OCI-LY1 (cell line): Measurements from ENCODE around the gene FHIT.

ENCODE experiments used
- H2AFZ ChIP-seq: fragments of 200-600 bp; sonication (generic), shearing (Covaris generic); 2 replicates; pipeline ENCODE4 v1.6.0; 2014; ENCODE audit warnings: antibody characterized with exemption, mild to moderate bottlenecking, low read length
- H3F3A ChIP-seq: fragments of 200-600 bp; sonication (generic), shearing (Covaris generic); 2 replicates; pipeline ENCODE4 v1.6.0; 2014; ENCODE audit warnings: mild to moderate bottlenecking, antibody characterized with exemption, low read length, moderate library complexity; ENCODE audit not compliant: insufficient read depth
- H3K27ac ChIP-seq: fragments of 200-600 bp; sonication (generic); 2 replicates; pipeline ENCODE4 v1.5.1; 2014; ENCODE audit warnings: low read length, mixed run types, mild to moderate bottlenecking, low read depth; ENCODE audit not compliant: poor library complexity, severe bottlenecking
- H3K27me3 ChIP-seq: fragments of 200-600 bp; sonication (generic); 2 replicates; pipeline ENCODE4 v1.6.0; 2014; ENCODE audit warnings: antibody characterized with exemption, mild to moderate bottlenecking, low read length, moderate library complexity; ENCODE audit not compliant: insufficient read depth
- H3K36me3 ChIP-seq: fragments of 200-600 bp; sonication (generic); 2 replicates; pipeline ENCODE4 v1.6.1; 2014; ENCODE audit warnings: mild to moderate bottlenecking, antibody characterized with exemption, low read length, moderate library complexity, mixed read lengths; ENCODE audit not compliant: insufficient read depth
- H3K4me1 ChIP-seq: fragments of 200-600 bp; sonication (generic); 2 replicates; pipeline ENCODE4 v1.5.1; 2014; ENCODE audit warnings: mild to moderate bottlenecking, low read length, moderate library complexity; ENCODE audit not compliant: insufficient read depth, severe bottlenecking
- H3K4me2 ChIP-seq: fragments of 200-600 bp; sonication (generic), shearing (Covaris generic); 2 replicates; pipeline ENCODE4 v1.6.1; 2014; ENCODE audit warnings: low read length
- H3K4me3 ChIP-seq: fragments of 200-600 bp; sonication (generic); 2 replicates; pipeline ENCODE4 v1.5.1; 2014; ENCODE audit warnings: low read length, low read depth, mild to moderate bottlenecking, mixed read lengths; ENCODE audit not compliant: poor library complexity, severe bottlenecking
- H3K79me2 ChIP-seq: fragments of 200-600 bp; shearing (Covaris generic); 2 replicates; pipeline ENCODE4 v1.6.1; 2016; ENCODE audit warnings: mixed run types, low read length, mixed read lengths; ENCODE audit not compliant: insufficient read depth
- H3K9ac ChIP-seq: fragments of 200-600 bp; sonication (generic), shearing (Covaris generic); 2 replicates; pipeline ENCODE4 v1.6.1; 2014; ENCODE audit warnings: mild to moderate bottlenecking, low read length, mixed read lengths
- H3K9me2 ChIP-seq: fragments of 200-600 bp; sonication (generic), shearing (Covaris generic); 2 replicates; pipeline ENCODE4 v1.6.1; 2014; ENCODE audit warnings: low read depth, mild to moderate bottlenecking, low read length, mixed read lengths
- H3K9me3 ChIP-seq: fragments of 200-600 bp; shearing (Covaris generic); 2 replicates; pipeline ENCODE4 v1.6.1; 2014; ENCODE audit warnings: low read length, mixed read lengths
- H4K20me1 ChIP-seq: fragments of 200-600 bp; sonication (generic), shearing (Covaris generic); 2 replicates; pipeline ENCODE4 v1.6.0; 2016; ENCODE audit warnings: mild to moderate bottlenecking, low read length; ENCODE audit not compliant: insufficient read depth
- EZH2 ChIP-seq: fragments of 200-600 bp; sonication (generic), shearing (Covaris generic); IDR thresholded peaks from 2 replicates; pipeline ENCODE4 v1.8.0; 2017; ENCODE audit warnings: borderline replicate concordance, mixed run types, mild to moderate bottlenecking, antibody characterized with exemption, low read length, moderate library complexity, mixed read lengths
- TF ChIP-seq, protein P1 (sequence below): fragments of 200-600 bp; sonication (generic), shearing (Covaris generic); IDR thresholded peaks from 2 replicates; pipeline ENCODE4 v1.5.1; 2017; ENCODE audit warnings: mild to moderate bottlenecking, antibody characterized with exemption, low read length, moderate library complexity, mixed read lengths

Gene FHIT

DNA sequence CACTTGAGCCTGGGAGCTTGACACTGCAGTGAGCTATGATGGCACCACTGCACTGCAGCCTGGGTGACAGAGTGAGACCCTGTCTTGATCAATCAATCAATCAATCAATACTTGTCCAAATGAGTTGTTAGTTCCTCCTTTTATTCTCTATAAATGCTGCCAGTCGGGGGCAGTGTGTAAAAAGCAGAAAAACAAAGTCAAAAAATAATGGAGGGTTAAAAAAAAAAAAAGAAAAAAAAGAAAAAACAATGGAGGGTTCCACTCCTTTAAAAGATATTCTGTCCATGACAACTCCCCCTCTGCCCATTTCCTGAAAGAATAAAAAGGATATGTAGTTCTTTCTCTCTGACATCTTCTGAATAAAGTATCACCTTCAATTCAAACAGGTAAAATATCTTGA lies 1068.6 kb downstream of the FHIT start:
- no peaks in the 10 kb centered on the region for H3F3A ChIP-seq
- no peaks in the 10 kb centered on the region for H3K9me2 ChIP-seq
- H3K4me2 ChIP-seq: no peak overlapping the region
- no peak overlapping the region for H3K4me3 ChIP-seq
- no peak overlapping the region for H2AFZ ChIP-seq
- H3K4me1 ChIP-seq: no peaks in the 10 kb centered on the region
- no peaks in the 10 kb centered on the region for H3K27me3 ChIP-seq
- TF ChIP-seq, protein P1, sequence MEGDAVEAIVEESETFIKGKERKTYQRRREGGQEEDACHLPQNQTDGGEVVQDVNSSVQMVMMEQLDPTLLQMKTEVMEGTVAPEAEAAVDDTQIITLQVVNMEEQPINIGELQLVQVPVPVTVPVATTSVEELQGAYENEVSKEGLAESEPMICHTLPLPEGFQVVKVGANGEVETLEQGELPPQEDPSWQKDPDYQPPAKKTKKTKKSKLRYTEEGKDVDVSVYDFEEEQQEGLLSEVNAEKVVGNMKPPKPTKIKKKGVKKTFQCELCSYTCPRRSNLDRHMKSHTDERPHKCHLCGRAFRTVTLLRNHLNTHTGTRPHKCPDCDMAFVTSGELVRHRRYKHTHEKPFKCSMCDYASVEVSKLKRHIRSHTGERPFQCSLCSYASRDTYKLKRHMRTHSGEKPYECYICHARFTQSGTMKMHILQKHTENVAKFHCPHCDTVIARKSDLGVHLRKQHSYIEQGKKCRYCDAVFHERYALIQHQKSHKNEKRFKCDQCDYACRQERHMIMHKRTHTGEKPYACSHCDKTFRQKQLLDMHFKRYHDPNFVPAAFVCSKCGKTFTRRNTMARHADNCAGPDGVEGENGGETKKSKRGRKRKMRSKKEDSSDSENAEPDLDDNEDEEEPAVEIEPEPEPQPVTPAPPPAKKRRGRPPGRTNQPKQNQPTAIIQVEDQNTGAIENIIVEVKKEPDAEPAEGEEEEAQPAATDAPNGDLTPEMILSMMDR: no peak
- TF ChIP-seq EZH2: no peak
- no peaks in the 10 kb centered on the region for H4K20me1 ChIP-seq
- no peak overlapping the region for H3K27ac ChIP-seq
- H3K36me3 ChIP-seq: no peaks in the 10 kb centered on the region
- no peaks in the 10 kb centered on the region for H3K79me2 ChIP-seq
- H3K9me3 ChIP-seq: no peaks in the 10 kb centered on the region
- H3K9ac ChIP-seq: no peak overlapping the region

DNA sequence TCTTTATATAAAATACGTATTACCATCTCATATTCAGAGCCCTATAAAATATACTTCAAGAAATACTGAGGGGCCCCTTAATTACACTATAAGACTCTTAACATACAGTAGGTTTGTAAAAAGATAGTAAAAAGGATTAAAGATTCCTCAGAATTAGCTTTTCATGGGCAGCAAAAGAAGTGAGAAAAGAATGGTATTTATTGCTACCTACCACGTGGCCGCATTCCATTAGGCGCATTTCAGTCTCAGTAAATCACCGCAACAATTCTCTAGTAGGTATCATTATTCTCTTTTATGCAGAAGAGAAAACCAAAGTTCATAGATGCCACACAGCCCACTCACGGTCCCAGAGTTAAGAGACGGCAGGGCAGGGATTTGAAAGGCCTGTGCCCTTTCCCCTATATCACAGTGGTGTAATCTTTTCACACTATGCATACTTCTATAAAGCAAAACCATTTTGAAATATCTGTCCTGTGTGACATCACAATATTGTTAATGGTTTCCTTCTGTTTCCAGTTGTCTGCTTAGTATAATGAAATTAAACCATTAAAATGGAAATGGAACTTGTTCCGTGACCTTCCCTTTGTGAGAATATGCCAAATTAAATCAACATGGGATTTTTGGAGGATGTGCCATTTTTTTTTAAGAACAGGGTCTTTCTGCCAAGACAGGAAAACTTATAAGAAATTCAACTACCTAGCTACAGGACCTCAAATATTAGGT lies 1072.2 kb downstream of the FHIT start:
- Histone ChIP-seq H2AFZ (no peak overlapping the region), H3K9me3 (no peaks in the 10 kb centered on the region), H3K36me3 (no peaks in the 10 kb centered on the region), H3K27ac (no peak overlapping the region), H3F3A (no peaks in the 10 kb centered on the region), H3K4me1 (no peaks in the 10 kb centered on the region), H3K9ac (no peak overlapping the region), H3K27me3 (no peaks in the 10 kb centered on the region), H3K79me2 (no peaks in the 10 kb centered on the region), H3K9me2 (no peaks in the 10 kb centered on the region), H3K4me2 (no peak overlapping the region), H4K20me1 (no peaks in the 10 kb centered on the region), H3K4me3 (no peak overlapping the region)
- TF ChIP-seq, protein P1: no peak
- no peak for TF ChIP-seq EZH2

DNA sequence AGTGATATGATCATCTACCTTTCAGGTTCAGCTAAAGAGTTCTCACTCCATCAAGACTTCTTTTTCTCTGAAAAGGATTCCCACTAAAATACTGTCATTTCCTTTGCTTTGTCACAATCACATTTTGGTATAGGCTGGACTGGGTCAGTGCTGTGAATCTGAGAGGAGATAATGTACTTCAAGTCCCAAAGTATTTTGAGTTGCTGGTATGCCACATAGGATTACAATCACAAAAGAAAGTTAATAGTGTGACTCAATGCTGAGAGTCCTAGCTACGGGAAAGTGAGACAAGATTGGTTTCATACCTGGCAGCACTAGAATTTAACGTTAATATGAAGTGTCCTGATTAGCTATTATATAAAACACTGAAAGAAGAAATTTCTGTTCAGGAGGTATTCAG lies 1073.5 kb downstream of the FHIT start:
- H3K4me3 ChIP-seq: no peak overlapping the region
- H2AFZ ChIP-seq: no peak overlapping the region
- H4K20me1 ChIP-seq: no peaks in the 10 kb centered on the region
- no peaks in the 10 kb centered on the region for H3K9me2 ChIP-seq
- no peak overlapping the region for H3K9ac ChIP-seq
- H3K79me2 ChIP-seq: no peaks in the 10 kb centered on the region
- H3F3A ChIP-seq: no peaks in the 10 kb centered on the region
- no peaks in the 10 kb centered on the region for H3K4me1 ChIP-seq
- H3K4me2 ChIP-seq: no peak overlapping the region
- H3K9me3 ChIP-seq: no peaks in the 10 kb centered on the region
- TF ChIP-seq EZH2: no peak
- TF ChIP-seq, protein P1: no peak
- H3K27ac ChIP-seq: no peak overlapping the region
- no peaks in the 10 kb centered on the region for H3K27me3 ChIP-seq
- H3K36me3 ChIP-seq: no peaks in the 10 kb centered on the region
